HG03520 (cell line): ENCODE results near the gene TEK.

Experiments
- ATAC-seq: cut with Tn5 transposase; IDR thresholded peaks from one replicate; pipeline ENCODE4 v1.9.1; 2021; ENCODE audit warnings: mild to moderate bottlenecking, moderate library complexity; ENCODE audit not compliant: unreplicated experiment

The TEK gene

DNA sequence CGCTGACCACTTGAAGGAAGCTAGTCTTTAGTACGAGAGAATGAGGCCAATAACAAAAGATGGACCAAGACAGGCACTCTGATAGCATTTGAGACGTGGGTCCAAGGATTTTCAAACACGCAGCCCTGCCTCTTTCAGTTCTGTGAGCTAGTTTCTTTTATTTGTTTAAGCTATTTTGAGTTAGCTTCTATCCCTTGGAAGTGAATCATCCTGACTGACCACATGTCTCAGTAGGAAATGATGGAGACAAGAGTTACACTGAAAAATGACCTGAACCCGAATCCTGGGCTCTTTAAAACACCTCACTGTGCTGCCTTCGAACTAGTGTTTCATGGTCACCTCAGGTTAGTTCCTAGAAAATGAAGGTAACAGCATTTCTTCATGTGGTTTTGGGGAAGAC lies 9.9 kb downstream of the TEK start:
- no peak for ATAC-seq

DNA sequence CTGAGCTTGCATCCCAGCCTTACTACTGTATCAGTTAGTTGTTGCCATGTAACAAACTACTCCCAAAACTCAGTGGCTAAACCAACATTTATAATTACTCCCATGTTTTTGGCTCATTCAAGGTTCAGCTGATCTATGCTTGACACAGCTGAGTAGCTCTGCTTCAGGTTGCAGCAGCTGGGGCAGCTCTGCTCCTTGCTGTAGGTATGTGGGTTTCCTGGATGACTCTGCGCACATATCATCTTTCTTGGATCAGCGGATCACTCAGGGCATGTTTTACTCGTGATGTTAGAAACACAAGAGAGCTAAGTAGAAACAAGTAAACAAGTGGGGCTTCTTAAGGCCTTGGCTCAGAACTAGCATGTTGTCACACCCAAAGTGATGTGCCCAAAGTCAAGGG lies 15.1 kb downstream of the TEK start:
- no peak for ATAC-seq

DNA sequence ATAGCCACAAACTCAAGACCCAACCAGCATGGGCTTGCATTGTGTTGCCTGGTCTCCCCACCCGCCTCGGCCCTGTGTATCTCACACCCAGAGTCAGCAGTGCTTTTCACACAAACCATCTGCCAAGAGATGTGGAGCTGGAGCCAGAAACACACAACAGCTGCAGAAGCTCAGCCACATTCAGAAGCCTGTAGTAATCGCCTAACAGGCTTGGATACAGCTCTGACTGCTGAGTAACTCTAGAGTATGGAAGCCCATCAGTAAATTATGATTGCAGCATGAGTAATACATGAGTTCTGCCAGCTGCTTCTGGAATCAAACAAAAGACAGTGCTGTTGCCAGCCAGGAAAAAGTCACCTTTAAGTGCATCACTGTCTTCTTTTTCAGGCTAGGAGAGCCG lies 16.0 kb downstream of the TEK start:
- no peak for ATAC-seq

DNA sequence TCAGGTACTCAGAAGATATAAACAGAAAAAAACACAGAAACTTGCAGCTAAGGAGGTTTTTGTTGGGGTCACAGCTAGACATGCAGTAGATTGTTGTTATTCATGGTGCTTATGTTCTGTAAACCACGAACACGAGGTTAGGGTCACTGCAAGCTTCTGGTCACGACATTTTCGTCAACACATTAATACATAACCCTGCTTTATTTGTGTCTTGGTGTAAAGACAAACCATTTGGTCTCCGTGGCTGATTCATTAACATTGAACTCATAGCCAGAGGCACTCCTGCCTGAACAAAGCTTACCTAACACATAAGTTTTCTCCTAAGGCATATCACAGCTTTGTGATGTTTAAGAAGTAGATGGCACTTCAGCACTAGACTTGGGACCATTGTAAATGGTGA lies 16.9 kb downstream of the TEK start:
- ATAC-seq: no peak

DNA sequence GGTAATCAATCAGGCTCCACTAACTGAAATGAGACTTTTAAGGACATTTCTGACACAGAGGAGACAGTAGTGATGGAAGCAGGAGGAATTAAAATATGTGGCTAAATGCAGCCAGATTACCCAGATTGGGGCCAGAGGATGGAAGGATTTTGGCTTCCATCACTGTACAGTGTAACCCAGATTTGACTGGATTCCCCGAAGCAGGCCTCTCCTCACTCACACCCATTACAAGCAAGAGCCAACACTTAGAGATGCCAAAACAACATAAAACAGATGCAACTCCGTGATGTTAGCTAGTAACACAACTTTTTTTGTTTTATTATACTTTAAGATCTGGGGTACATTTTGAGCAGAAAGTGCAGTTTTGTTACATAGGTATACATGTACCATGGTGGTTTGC lies 17.6 kb downstream of the TEK start:
- no peak for ATAC-seq

DNA sequence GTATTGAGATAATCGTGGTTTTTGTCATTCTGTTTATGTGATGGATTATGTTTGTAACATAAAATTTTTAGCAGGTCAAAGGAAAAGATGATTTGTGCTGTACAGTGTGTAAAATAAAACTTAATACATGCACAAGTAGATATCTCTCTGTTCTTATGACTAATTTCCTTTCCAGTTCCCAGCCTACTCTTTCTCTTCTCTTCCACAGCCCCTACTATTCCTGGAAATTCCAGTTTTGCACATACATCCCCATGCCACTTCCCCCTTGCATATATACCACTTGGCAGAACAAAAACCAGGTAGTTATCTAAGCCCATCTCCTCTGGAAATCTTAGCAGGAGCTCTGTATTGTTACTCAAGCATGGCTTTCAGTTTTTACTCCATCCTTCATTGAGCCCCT lies 20.2 kb downstream of the TEK start:
- no peak for ATAC-seq

DNA sequence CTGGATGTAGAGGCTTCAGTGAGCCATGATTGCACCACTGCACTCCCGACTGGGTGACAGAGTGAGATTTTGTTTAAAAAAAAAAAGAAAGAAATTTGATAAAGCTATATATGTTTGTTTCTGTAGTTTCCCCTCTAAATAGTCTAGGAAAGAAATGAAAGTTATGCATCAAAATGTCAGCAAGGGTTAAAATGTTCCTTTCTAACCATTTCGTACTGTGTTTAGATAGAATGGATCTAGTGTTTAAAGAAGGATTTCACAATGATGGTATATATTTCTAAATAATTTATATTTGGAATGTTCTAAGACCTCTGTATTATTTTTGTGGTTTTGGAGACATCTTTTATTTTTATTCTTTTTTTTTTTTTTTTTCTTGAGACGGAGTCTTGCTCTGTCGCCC lies 22.7 kb downstream of the TEK start:
- ATAC-seq: no peak

DNA sequence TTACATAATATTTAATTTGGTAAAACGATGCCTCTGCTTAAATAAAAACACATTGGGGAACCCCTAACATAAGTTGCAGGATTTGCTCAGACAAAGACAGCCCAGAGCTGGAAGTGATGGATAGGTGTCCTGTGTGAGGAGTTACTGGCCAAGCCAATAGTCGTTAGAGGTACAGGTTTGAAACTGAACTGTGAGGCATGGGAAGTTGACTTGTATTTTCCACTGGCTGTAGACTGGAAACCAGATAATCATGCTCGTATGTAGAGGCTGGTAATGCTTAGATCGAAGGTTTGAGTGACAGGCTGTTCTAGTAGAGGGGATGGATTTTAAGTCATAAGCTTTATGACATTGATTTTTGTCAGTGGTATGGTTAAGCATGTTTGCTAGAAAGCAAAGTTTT lies 24.8 kb downstream of the TEK start:
- ATAC-seq: no peak

DNA sequence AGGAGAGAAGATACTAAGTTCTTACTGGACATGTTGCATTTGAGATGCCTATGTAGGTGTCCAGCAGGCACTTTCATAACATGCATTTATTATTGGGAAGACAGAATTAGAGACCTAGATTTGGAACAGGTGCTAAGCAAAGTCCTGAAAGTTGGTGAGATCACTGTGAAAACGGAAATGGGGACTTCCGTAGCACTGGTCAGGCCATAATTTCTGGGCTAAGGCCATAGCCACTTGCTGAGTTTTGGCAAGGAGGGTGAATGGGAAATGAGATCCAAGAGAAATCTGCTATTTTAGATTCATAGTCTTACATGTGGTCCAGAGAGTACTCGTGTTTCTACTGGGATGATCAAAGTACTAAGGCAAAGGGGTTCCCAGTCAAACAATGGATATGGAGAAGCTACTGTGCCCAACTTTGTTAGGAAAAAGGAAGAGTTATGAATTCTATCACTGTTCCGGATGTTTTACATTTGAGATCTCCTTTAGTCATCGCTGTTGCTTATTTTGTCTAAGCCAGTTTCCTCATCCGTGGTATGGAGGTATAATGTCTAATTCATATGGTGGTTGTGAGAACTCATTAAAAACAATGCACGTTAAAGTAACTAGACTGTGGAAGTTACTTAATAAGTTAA lies 33.4 kb downstream of the TEK start:
- ATAC-seq: no peak

DNA sequence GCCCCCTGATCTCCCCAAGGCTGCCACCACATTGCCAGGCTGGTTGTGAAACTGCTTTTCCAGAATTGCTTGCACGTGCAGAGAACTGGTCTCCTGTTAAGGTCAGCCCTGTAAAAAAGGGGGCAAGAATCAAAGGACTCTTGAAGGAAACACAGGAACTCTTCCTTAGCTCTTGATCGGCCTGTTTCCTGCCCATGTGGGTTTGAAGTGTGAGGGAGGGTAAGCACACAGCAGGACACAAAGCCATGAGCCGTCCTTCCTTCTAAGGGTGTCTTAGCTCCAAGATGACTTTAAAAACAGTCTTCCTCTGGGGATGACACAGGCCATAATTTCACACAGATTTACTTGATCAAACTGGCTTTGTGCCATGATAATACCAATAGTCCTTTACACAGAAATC lies 36.1 kb downstream of the TEK start:
- ATAC-seq: no peak

DNA sequence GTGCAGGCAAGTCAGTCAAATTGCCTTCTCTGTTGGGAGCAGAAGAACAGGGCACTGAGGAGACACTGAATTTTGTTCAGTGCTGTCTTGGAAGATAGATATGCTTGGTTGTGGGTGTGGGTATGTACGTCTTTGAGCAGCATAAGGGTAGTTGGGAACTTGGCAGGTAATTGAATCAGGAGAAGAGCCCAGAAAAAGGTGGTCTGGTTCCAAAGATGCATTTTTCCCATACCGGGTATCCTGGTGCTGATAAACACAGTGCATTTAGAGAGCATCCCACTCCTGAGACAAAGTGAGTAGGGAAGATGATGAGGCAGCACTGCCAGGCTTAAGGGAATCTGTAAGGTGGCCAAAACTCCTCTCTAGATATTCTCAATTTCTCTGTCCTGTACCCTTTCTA lies 40.6 kb downstream of the TEK start:
- no peak for ATAC-seq

DNA sequence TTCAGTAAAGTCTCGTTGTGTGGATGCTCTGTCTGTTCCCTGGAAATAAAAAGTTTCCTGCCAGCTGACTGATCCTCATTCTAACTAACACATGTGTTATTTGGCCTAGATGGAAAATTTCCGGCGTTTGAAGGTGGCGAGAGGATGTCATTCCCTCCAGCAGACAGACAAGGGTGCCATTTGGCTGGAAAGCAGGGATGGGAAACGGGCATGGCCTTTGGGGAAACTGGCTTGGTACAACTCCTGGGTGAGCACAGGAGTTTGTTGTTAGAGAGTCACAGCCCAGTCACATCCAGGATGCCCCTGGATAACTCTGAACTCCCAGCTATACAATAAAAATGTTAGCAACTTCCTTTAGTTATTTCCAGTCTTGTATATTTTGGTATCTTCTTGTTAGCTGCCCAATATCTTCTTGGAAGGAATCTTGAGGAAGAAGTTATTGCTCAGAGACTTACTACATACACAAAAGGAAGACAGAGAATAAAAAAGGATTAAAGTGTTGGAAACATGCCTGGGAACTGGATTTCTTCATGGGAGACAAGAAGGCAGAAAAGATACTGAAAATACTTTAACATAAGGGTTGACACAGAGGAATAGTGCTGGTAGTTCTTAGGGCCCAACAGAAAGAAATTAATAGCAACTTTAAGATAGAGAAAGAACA lies 41.9 kb downstream of the TEK start:
- no peak for ATAC-seq

DNA sequence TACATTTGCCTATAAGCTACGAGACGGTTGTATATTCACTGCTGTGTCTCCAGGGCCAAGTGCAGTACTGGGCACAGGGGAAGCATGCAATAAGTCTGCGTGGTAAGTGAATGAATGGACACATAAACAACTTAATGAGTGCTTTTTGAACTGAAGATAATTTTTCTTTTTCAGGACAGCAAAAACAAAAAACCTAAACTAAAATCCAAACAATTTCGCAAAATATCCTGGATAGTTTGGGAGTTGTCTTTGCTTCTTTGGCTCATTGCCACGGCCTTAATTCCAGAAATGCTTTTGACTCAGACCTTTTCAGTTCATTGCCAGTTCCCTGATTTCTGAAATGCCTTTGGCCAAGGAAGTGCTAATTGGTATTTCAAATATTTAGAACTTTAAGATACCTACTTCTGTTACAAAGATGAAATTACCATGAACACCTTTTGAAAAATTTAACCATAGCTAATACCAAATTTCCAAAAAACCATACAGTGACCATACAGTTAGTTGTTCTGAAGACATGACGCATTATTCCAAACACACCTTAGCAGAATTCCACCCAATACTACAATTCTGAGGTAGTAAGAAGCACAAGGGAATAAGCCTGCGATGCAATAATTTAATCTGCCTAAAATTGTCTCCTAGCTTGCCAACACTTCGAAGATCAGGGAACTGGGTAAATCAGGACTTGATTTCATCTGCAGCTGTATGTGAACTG lies 42.8 kb downstream of the TEK start:
- no peak for ATAC-seq

DNA sequence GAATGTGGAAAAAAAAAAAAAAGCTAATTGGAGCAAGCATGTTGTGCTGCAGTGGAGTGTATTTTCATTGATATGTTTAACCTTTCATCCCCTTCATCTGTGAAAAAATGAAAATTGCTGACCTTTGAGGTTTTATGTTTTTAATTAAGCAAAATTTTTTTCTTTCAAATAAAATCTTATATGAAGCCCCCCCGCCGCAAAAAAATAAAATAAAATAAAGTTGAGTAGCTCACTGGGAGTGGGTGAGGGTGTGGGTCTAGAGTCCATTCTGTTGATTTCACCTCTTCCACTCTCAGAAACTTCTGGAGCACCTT lies 43.3 kb downstream of the TEK start:
- ATAC-seq: no peak

DNA sequence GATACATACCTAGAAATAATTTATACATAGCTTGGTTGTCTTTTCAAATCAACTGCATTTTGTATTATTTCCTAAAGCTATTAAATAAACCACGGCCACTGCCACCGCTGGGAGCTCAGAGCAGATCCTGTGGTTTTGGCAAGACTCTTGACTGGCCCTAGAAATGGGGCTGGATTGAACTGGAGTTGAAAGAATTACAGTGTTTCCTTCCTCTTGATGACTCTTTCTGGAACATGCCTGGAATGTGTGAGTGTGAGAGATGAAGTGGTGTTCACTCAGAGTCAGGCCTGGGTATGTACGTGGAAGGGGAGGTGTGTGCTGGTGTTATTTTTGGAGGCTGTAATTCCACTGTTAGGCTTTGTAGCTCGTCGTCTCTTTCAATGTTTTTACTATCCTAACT lies 45.9 kb downstream of the TEK start:
- no peak for ATAC-seq

DNA sequence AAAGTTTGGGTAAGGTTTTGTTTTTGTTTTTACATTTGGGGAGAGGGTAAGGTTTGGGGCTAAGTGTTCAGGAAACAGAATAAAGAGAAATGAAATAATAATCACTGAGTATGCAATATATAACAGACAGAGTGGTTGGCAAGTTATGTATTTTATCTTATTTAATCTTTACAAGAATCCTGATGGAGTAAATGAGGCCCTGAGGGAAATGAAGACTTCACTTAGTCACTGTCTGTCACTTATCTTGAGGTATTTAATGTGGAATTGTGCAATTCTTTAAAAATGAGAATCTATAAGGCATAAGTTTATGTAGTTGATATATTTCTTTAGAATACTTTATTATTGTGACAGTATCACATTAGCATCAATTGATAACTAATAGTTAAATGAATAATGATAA lies 48.1 kb downstream of the TEK start:
- ATAC-seq: no peak

DNA sequence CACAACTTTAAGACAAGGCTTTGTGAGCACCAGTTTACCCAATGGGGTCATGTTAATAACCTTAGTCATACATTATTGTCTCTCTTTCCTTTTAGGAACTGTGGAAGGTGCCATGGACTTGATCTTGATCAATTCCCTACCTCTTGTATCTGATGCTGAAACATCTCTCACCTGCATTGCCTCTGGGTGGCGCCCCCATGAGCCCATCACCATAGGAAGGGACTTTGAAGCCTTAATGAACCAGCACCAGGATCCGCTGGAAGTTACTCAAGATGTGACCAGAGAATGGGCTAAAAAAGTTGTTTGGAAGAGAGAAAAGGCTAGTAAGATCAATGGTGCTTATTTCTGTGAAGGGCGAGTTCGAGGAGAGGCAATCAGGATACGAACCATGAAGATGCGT lies 48.7 kb downstream of the TEK start:
- ATAC-seq: no peak

DNA sequence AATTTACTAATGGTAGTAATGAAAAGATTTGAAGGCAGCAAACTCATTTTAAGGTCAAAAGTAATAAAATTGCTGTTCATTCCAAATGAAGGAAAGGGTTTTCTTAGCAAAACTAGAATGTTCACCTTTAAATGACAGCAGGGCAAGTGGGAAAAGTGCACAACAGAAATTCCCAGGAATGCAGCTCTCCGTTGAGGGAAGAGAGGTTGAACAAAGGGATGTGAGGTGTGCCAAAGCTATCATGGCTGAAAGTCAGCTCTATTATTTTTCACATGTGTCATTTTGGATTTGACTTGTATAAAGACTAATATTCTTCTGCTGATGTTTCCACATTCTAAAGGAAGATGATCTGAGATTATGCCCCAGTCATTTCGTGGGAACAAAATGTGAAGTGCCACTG lies 51.6 kb downstream of the TEK start:
- no peak for ATAC-seq

DNA sequence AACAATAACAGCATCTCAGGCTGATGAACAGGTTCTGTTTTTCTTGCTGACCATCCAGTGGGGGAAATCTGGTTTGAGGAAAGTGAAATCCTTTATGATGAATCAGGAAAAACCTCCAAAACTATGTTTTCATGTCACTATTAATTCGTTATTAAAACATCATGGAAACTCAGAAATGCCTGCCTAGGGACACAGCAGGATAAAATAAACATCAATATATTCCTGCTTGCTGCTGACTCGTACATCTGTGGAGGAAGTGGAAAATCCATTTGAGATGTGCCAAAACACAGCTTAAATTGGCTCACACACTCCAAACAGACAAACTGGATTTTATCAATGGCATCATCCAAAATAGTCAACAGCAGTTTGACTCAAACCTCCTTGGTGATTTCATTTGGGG lies 53.0 kb downstream of the TEK start:
- no peak for ATAC-seq

DNA sequence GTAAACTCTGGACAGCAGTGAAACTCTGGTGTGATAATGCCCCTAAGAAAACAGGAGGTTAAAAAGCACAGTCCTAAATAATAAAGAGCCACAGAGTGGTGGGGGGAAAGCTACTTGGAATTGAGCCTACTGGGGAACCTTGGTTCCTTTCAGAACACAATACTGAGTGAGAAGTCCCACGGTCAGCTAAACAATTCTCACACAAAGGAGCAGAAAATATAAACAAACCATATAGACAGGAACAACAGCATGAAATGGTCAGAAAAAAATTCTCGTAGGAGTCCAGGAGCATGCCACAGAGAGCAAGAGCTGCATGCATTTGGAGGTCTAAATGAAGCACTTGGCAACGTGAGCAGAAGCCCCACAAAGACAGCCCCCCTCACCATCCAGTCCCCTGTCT lies 56.0 kb downstream of the TEK start:
- ATAC-seq: no peak

DNA sequence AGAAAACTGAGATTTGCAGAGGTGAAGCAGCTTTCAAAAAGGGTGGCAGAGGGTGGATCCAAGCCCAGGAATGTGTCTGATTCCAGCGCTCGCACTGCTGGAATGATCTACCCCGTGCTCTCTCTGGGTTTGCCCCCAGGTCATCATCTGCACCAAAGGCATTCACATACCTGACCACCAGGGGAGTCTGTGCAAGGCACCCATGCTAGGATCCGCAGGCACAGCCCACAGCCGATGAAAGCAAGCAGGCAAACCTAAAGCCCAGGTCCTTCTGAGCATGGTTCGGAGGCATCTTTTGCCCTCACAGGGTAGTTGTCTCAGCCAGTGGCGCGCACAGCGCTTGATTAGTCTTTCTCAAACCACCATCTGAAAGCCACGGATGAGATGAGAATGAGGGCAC lies 56.6 kb downstream of the TEK start:
- no peak for ATAC-seq

DNA sequence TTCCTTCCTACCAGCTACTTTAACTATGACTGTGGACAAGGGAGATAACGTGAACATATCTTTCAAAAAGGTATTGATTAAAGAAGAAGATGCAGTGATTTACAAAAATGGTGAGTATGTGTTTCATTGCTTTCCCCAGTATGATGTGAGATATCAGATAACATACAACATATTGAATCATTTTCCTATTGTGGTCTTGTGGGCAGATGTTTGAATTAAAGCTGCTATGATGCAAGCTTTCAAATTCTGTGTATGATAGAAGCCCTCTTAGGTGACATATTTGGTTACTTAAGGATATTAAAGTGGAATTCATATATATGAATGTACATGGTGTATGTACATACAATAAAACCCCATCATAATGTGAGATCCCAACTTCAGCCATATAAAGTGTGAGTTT lies 59.5 kb downstream of the TEK start:
- no peak for ATAC-seq

DNA sequence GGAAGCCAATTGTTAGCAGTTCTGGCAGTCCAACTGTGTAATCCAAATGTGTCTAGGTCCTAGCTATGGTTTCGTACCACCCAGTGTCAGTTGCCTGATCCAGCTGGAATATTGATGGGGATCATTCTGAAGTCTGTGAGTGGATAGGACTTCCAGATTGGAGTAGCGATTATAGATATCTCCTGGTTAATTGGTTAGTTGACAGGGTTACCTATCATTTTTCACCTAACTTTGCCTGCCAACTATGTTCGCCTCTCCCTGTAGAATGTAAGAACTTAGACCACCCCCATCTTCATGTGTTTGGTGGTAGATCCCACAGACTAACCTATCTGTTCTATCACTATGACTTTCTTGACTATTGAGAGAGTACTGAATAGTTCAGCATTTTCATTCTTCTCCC lies 59.9 kb downstream of the TEK start:
- no peak for ATAC-seq
